GM20431 (cell line): ENCODE results near the gene SLC12A8.

ENCODE experiments used
- in situ Hi-C: fragments of 300-500 bp; cut with MseI, MboI; formaldehyde crosslinking; loops from one replicate; pipeline ENCODE4 v1.15.0; 2020; ENCODE audit warnings: low sequenced_read_pairs; ENCODE audit not compliant: unreplicated experiment

The SLC12A8 gene

DNA sequence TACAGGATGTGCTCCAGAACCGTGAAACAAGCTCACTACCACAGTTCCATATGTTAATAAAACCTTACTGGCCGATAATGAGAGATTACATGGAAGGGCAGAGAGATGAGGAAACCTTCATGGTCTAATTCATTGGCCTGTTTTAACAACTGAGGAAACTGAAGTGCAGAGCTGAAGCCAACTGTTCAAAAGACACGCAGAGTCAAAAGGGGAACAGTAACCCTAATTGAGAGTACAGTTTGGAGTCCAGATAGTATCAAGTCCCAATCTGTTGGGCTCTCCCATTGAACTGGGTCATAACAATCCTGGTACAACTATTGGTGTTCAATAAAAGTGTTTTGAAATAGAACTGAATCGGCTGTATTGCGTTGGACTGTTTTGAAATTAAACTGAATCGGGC lies 69.6 kb downstream of the SLC12A8 start:
- in situ Hi-C loops = no loop called here

DNA sequence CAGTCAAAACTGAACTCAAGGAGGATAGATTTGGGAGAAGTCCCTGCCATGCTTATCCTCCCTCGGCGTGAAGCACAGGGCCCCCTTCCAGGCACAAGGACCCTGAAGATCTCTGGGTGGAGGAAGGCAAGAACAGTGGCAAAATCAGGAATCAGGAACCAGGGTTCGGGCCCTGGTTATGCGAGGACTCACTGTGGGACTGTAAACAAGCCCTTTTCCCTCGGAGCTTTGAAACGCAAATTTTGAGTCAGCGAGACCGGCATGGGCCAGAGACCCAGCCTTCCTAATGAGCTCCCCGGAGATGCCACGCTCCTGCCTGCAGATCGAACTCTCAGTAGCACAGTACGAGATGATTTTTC lies 70.1 kb downstream of the SLC12A8 start:
- in situ Hi-C loops = no loop called here

DNA sequence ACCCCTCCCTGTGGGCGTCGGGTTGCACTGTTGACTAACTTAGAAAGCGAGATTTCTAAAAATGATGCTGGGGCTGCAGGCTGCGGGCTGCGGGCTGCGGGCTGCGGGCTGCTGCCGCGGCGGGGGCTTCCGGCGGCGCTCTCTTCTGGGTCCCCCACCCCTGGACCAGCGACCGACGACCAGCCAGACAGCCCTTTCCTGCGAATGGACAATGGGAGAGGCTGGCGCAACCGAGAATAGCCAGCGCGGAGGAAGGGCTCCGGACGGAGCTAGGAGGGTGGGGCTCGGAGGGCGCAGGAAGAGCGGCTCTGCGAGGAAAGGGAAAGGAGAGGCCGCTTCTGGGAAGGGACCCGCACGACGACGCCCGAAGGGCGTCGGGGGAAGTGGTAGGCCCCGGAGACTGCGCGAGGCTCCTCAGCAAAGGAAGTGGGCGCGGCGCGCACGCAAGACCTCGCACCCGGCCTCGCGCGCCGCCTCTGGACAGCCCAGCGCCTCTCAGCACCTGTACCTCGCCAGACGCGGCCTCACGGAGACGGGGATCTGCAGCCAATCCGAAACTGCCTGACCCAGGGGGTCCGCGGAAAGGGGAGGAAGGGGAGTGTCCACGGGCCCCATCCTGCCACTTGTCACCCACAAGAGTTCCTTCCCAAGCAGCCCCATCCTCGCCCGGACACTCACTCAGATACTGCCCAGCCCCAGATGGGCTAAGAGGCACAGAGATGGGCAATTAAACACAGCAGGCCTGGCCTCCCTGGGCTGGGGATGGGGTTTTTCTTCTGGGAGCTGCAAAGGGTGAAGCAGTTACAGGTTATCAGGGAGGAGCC lies 70.7 kb downstream of the SLC12A8 start:
- in situ Hi-C loops = no loop called here

DNA sequence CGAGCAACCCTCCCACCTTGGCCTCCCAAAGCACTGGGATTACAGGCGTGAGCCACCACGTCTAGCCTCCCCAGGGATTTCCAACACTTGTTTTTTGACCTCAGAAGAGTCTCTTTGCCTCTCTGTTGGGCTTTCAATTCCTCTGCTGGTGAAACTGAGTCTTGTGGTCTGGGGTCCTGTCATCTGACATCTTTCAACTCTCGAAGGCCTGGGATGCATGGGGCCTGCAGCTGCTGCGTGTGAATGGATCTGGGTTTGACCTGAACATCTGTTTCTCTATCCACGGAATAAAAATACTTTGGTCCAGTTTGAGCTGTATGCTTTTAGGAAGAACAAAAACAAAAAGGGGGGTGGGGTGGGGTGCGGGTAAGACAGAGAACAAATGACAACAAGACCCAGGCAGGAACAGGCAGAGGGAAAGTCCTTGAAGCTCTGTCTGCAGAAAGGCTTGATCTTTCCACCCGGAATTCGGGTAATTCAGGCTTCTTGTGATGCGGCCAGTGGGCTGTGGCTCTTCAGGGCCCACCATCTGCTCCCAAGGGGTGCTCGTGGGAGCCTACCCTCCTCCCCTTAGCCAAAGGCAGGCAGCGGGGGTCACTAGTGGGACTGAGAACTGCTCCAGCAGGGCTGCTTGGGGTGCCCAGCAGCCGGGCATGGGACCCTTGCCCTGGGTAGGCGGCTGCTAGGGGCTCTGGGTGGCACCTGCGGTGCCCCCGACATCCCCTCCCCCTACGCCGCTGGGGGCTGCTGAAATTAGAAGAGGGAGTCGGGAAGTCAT lies 71.5 kb downstream of the SLC12A8 start:
- in situ Hi-C loops = no loop called here

DNA sequence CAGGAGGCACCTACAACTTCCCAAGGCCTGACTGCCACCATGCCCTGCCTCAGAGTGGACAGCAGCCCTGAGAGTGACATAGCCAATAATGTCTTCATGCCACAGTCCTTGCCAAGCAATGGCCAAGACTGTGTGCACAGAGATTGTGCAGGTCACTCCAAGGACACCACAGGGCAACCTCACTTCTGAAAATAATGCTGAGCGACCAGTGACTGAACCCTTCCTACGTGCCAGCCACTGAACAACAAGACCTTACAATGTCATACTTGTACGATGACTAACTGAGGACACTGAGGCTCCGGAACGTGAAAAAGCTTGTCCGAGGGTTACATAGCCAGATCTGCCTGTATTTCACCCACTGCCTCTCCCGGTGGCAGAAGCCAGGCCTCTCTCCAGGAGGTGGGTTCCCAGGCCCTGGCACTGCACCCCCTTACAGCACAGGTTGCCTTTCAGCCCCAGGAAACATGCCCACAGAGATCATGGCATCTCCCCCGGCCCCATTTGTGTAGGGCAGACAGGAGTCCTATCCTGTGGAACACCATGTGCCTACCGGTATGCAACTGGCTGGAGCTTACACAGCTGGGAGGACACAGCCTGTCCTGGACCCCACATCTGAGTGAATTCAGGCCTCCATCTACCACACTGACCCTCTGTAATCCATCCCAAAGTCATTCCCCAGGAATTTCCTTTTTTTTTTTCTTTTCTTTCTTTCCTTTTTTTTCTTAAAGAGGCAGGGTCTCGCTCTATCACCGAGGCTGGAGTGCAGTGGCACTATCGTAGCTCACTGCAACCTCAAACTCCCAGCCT lies 72.3 kb downstream of the SLC12A8 start:
- in situ Hi-C loops = no loop called here

DNA sequence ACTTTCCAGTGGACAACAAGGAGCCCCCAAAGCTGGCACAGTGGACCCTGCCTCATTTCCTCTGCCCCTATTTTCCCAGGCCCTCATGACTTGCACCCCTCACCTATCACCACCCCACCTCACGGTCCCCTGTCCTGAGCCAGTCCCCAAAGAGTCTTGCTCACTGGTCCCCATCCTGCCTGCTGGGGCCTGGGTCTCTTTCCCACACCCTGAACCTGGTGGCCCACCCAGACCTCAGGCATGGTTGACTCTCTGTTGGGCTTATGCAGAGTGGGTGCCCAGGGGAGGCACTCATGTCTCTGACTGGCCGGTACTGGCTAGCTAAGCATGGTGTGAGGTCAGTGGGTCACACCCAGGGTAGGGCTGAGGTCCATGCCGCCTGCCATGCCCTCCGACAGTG lies 73.2 kb downstream of the SLC12A8 start:
- in situ Hi-C loops = no loop called here

DNA sequence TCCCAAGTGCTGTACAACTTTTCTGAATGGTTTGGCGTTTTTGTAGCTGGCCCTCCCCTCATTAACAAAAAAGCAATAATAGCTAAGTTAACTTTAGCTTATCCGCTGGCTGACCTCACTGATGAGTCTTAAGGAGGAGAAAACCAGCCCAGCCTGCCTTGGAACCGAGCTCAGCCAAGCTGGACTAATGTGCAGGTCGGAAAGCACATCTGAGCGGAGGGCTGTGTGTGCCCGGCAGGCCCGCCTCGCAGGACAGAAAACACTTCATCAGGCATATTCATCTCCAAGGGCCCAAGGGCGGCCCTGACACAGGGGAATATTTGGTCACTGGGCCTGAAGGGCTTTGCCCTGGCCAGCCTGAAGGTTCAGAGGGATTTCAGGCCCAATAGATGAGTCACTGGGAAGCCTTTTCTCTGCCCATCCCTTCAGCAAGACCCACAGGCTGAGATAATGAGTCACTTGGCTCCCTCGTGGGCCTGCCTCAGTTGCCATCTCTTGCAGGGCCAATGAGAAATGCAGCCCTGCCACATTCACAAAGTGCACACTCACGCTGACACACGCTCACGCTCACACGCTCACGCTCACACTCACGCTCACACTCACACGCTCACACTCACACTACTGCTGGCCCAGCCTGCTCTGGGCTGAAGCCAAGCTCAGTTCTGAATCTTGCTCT lies 75.1 kb downstream of the SLC12A8 start:
- in situ Hi-C loops = no loop called here

DNA sequence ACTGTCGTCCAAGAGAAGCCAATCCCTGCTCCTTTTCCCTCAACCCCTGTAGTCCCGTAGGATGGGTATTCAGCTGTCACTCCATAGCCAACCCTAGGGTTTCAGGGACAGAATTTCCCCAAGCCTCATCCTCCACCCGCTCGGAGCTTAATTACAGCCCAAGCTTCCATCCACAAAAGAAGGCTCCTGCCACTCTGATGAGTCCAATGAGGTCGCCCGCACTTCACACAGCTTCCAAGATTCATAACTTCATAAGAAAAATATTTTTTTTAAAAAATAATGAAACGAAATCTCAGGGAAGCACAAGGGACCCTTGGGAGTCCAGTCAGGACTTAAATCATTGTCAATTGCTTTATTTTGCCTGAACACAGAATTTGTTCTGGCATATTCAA lies 75.6 kb downstream of the SLC12A8 start:
- in situ Hi-C loops = no loop called here

DNA sequence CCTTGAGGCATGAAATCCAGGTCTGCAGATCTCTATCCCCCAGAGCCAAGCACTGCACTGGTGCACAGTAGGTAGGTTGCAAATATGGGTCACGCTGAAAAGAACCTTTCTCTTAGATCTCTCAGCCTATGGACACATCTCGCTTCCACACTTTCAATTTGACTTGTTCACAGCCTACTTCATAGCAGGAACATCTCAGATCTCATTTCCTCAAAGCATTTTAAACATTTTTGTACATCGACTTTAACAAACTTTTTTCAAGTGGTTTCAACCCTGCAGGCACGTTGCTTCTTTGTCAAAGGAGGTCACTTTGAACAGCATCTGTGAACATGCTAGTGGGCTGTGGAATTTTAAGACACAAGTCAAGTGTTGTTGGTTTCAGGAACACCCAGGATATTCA lies 76.0 kb downstream of the SLC12A8 start:
- in situ Hi-C loops = no loop called here

DNA sequence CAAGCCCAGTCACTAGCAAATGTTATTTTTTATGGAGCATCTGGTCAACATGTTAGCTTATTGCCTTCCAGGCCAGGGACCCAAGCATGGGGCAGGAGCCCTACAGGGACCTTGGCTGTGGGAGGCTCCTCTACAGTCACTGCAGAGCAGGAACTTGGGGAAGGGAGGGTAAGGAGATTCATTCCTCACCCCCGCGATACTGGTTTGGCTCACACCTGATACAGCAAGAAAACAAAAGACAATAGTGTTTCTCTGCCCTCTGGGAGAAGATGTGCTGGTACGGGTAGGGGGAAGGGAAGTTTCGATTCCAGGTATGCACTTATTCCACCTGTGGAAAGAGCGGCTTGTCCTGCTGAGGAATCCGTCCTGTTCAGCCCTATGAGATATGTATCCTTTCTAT lies 77.6 kb downstream of the SLC12A8 start:
- in situ Hi-C loops = no loop called here

DNA sequence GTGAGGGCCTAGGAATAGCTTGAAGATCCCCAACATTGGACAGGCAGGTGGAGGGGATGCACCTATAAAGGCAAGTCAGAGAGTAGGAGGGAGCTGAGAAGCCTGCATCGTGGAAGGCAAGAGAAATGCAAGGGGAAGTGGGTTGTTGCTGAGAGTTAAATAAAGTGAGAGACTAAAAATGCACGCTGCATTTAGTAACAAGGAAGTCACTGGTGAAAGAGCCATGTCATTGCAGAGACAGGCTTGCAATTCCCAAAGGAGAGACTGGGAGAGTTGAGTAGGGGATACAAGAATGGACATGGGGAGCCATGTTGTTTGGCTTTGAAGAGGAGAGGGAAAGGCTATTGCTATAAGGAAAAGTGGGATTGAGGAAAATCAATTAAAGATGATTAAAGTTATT lies 79.7 kb downstream of the SLC12A8 start:
- in situ Hi-C loops = no loop called here

DNA sequence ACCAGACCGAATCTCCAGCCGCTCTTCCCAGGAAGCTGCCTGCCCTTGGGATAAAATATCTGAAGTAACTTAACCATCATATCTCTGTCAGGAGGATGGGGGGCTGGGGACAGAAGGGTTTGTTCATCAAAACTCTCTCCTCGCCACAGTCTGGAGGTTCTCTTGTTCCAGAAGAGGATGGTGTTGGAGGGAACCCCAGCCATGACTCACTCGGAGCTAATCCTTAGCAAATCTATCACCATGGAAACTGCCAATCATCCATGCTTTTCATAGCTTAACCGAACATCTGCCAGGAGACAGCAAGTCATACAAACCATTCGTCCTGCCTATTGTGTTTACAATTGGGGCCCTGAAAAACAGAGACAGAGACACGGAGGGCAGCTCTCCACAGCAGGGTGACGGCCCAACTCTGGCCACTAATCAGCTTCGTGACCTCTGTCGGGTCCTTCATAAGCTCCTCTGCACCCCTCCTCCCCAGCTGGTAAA lies 83.0 kb downstream of the SLC12A8 start:
- in situ Hi-C loops = no loop called here

DNA sequence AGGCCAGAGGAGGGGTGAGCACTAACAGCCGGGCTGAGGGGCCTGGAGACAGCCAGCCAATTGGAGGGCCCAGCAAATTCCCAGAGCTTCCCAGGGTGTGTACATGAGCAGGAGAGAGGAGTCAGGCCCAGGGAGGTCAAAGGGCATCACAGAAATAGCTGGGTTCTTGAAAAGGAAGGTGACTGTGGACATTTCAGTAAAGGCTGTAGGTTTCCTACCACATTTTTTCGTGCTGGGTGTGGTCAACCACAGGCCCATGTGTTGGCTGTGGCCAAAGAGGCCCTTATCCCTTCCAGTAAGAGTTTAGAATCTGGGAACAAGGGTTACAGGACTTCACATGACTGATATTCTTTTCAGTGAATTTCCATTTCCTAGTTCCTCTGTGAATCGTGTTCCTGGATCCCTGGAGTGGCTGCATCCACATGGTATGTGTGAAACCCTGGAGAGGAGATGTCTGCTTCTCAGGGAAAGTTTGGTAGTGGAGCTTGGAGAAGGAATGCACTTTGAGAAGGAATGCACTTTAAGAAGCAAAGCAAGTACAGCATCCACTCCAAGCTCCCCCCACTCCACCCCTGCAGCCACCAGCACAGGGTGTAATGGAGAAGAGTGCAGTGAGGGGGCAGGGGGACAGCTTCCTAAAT lies 83.6 kb downstream of the SLC12A8 start:
- in situ Hi-C loops = no loop called here

DNA sequence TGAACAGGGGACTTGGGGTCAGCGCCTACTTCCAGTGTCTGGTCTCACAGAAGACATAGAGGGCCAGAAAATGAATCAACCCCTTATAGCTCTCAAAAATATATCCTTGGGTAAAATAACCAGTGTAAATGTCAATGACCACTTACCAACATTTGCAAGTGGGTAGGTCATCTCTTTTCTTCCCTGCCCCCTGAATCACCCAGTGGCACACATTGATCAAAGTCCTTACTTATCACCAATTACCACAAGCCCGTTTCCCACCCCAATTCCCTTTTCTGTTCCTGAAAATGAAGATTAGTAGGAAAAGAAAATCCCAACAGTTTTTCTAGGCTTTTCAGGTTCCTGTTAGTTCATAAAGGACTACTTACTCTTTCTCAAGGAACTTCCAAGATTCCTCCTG lies 86.2 kb downstream of the SLC12A8 start:
- in situ Hi-C loops = no loop called here

DNA sequence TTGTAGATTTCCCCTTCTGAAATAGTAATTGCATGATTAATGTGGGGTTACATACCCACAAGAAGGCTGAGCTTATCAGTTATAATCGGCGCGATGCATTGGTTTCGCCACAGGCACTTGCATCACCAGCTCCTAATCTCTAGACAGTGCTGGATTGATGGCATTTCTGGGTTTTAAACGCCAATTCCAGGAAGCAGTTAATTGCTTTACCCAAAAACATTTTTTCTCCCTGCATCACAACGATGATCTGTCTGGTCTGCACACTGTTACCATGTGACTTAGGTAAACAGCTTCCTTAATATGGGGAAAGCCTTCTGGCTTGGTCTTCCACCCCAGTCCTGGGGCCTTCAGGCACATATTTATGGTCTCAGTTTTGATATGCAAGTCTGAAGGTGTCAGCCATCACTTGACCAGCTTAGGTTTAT lies 86.7 kb downstream of the SLC12A8 start:
- in situ Hi-C loops = no loop called here

DNA sequence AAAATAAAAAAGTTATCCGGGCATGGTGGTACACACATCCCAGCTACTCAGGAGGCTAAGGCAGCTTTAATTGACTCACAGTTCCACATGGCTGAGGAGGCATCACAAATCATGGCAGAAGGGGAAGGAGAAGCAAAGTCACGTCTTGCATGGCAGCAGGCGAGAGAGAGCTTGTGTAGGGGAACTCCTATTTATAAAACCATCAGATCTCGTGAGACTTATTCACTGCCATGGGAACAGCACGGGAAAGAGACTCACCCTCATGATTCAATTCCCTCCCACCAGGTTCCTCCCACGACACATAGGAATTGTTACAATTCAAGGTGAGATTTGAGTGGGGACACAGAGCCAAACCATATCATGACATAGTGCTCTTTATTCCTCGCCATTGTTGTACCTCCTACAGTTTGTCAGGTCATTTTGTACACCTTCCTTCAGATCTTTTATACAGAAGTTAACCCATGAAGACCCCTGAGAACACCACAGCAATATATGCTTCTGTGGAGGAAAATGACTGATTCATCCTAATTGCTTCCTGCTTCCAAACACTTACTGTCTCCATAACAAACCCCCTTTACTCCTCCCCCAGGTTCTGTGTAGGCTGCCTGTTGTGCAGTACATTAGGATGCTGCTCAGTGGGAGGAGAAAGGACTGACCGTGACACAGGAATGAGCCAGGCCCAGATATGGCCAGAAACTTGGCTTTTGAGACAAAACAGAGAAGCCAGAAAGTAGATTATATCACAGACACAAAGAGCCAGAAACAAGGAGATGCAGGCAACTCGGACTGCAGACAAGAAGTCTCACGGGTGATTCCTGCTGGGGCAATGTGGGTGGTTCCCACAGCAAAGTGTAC lies 88.9 kb downstream of the SLC12A8 start:
- in situ Hi-C loops = no loop called here

DNA sequence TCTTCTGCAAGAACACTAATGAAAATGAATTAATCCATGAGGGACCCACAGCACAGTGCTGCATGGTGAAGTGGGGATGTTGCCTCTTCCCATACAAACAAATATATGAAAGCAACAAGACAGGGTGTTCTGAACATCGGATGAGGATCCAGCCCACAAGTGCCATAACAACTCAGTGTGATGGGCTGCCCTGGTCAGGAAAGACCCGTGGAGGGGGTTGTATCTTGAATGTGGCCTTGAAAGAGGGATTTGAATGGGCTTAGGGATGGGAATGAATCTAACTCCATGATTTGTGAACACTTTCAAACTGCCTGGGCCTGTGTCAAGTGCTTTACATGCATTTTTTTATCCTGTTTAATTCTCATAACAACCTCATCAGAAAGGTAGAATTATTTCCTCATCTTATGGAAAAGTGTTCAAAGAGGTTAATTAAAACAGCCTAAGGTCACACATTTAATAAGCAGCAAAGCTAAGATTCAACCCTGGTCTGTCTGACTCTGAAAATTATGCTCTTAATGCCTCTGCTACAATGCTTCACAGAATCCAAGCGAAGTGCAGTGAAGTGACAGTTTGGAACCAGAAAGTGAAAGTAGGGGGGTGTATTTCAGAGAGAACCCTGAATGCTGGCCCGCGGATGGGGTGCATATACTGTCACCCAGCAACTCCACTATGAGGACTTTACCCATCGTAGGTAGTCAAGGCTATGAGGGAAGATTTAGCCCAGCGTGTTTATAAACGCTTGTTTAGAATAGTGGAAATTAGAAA lies 91.1 kb downstream of the SLC12A8 start:
- in situ Hi-C loops = no loop called here
